Measurements from ENCODE around the gene PACS1.

GRCh38 chr11:66247801-66248200, 177.7 kb downstream of the PACS1 start:
- TF ChIP-seq, protein P1, sequence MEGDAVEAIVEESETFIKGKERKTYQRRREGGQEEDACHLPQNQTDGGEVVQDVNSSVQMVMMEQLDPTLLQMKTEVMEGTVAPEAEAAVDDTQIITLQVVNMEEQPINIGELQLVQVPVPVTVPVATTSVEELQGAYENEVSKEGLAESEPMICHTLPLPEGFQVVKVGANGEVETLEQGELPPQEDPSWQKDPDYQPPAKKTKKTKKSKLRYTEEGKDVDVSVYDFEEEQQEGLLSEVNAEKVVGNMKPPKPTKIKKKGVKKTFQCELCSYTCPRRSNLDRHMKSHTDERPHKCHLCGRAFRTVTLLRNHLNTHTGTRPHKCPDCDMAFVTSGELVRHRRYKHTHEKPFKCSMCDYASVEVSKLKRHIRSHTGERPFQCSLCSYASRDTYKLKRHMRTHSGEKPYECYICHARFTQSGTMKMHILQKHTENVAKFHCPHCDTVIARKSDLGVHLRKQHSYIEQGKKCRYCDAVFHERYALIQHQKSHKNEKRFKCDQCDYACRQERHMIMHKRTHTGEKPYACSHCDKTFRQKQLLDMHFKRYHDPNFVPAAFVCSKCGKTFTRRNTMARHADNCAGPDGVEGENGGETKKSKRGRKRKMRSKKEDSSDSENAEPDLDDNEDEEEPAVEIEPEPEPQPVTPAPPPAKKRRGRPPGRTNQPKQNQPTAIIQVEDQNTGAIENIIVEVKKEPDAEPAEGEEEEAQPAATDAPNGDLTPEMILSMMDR (IDR thresholded peaks at IDR 0.05; ENCODE audit: low read length): no peak
- TF ChIP-seq EZH2 (optimal IDR thresholded peaks at IDR 0.05; ENCODE audit: low read depth, low read length): no peak
- TF ChIP-seq EZH2phosphoT487 (IDR thresholded peaks at IDR 0.05; ENCODE audit: low read length): no peak

Data from MM.1S (cell line).